ENCODE data around the gene ECT2L. TPM values are rescaled to one million over a fixed set of nuclear protein-coding genes. Genes with fewer than 3 reads are reported as not detected.

The ECT2L gene
- total and polyA plus RNA-seq, 2 donors (not counting 3 experiments of a cell fraction or from before 2014, with no cell fraction given), result not detected

GRCh38 chr6:138821519-138821918, 25.6 kb downstream of the ECT2L start:
- ChIA-PET POLR2A (no interaction called here), CTCF (interaction anchor here (0.9 kb wide), 1 partner anchor 288 kb away, joined by 3 read pairs; no protein-coding TSS in a partner anchor)
- Histone ChIP-seq H3K4me2 (ENCODE audit: insufficient read depth, low read length) (no peak overlapping the region), H3K9ac (replicated peaks; ENCODE audit: extremely low read depth, insufficient read depth, low read length) (no peak overlapping the region), H3K9me1 (replicated peaks; ENCODE audit: control insufficient read depth, extremely low read depth, insufficient read depth, low read length) (no peaks in the 10 kb centered on the region), H3K27ac (ENCODE audit: insufficient read depth, low read depth, low read length) (no peak overlapping the region), H3K9me3 (replicated peaks; ENCODE audit: control insufficient read depth, insufficient read depth, low read length) (no peaks in the 10 kb centered on the region), H2AFZ (ENCODE audit: low read depth, low read length) (no peak overlapping the region), H4K20me1 (replicated peaks; ENCODE audit: control insufficient read depth, extremely low read depth, insufficient read depth, low read length) (no peaks in the 10 kb centered on the region), H3K36me3 (ENCODE audit: control insufficient read depth in 2 of 2, extremely low read depth in 1 of 2, insufficient read depth in 2 of 2, low read length in 2 of 2) (no peaks in the 10 kb centered on the region), H3K4me3 (replicated peaks in 1 of 3; ENCODE audit: insufficient read depth in 1 of 3, low read depth in 1 of 3, low read length in 3 of 3) (no peak overlapping the region), H3K79me2 (ENCODE audit: control insufficient read depth, insufficient read depth, low read length) (no peaks in the 10 kb centered on the region), H3K27me3 (ENCODE audit: control insufficient read depth in 2 of 2, insufficient read depth in 2 of 2, low read length in 2 of 2) (no peaks in the 10 kb centered on the region), H3K4me1 (ENCODE audit: control insufficient read depth, extremely low read depth, insufficient read depth, low read length) (peaks cover 15% of the 10 kb centered on the region)
- intact Hi-C loops (cut with micrococcal nuclease), result no loop called here
- dilution Hi-C loops (cut with MboI; ENCODE audit: extremely low pct_ligation_motif_present, low sequenced_read_pairs), result no loop called here
- DNase-seq (ENCODE audit: low read depth, low spot score), result no peak
- no TSS peak for BruUV-seq (replicated peaks)
- FAIRE-seq, result no peak
- no peak for TF ChIP-seq CTCF (IDR thresholded peaks at IDR 0.05; ENCODE audit: extremely low read depth in 1 of 2, insufficient read depth in 1 of 2, low read depth in 1 of 2, low read length in 2 of 2)

- no TSS peak for BruUV-seq (replicated peaks)
- Histone ChIP-seq H3K9ac (replicated peaks; ENCODE audit: extremely low read depth, insufficient read depth, low read length) (no peak overlapping the region), H3K9me3 (replicated peaks; ENCODE audit: control insufficient read depth, insufficient read depth, low read length) (no peaks in the 10 kb centered on the region), H4K20me1 (replicated peaks; ENCODE audit: control insufficient read depth, extremely low read depth, insufficient read depth, low read length) (no peaks in the 10 kb centered on the region), H3K27me3 (ENCODE audit: control insufficient read depth in 2 of 2, insufficient read depth in 2 of 2, low read length in 2 of 2) (no peaks in the 10 kb centered on the region), H3K4me3 (replicated peaks in 1 of 3; ENCODE audit: insufficient read depth in 1 of 3, low read depth in 1 of 3, low read length in 3 of 3) (no peak overlapping the region), H3K36me3 (ENCODE audit: control insufficient read depth in 2 of 2, extremely low read depth in 1 of 2, insufficient read depth in 2 of 2, low read length in 2 of 2) (no peaks in the 10 kb centered on the region), H3K27ac (ENCODE audit: insufficient read depth, low read depth, low read length) (no peak overlapping the region), H3K9me1 (replicated peaks; ENCODE audit: control insufficient read depth, extremely low read depth, insufficient read depth, low read length) (no peaks in the 10 kb centered on the region), H3K79me2 (ENCODE audit: control insufficient read depth, insufficient read depth, low read length) (no peaks in the 10 kb centered on the region), H3K4me2 (ENCODE audit: insufficient read depth, low read length) (no peak overlapping the region), H2AFZ (ENCODE audit: low read depth, low read length) (peak overlapping the region; percentile 58), H3K4me1 (ENCODE audit: control insufficient read depth, extremely low read depth, insufficient read depth, low read length) (no peaks in the 10 kb centered on the region)
- intact Hi-C loops (cut with micrococcal nuclease) (no loop called here), dilution Hi-C loops (cut with MboI; ENCODE audit: extremely low pct_ligation_motif_present, low sequenced_read_pairs) (no loop called here)
- no peak for TF ChIP-seq CTCF (IDR thresholded peaks at IDR 0.05; ENCODE audit: extremely low read depth in 1 of 2, insufficient read depth in 1 of 2, low read depth in 1 of 2, low read length in 2 of 2)
- no peak for TF ChIP-seq JUN (IDR thresholded peaks at IDR 0.05; ENCODE audit: borderline replicate concordance, insufficient read depth, insufficient read length, low read depth)
- TF ChIP-seq GATA2 (IDR thresholded peaks at IDR 0.05; ENCODE audit: insufficient read depth, insufficient read length, low read depth, low read length), result no peak
- TF ChIP-seq MAX (IDR thresholded peaks at IDR 0.05; ENCODE audit: insufficient read depth, insufficient read length), result no peak
- TF ChIP-seq EZH2 (IDR thresholded peaks at IDR 0.05; ENCODE audit: borderline replicate concordance, low read depth, low read length, severe bottlenecking), result no peak
- TF ChIP-seq FOS (IDR thresholded peaks at IDR 0.05; ENCODE audit: borderline replicate concordance, insufficient read depth, low read length), result no peak
- TF ChIP-seq POLR2AphosphoS5 (IDR thresholded peaks at IDR 0.05; ENCODE audit: insufficient read depth, low read depth, low read length), result no peak
- TF ChIP-seq MYC (IDR thresholded peaks at IDR 0.05; ENCODE audit: low read depth, low read length), result no peak
- CTCF ChIA-PET, result no interaction called here
- DNase-seq (ENCODE audit: low read depth, low spot score), result peak; percentile 34
- POLR2A ChIA-PET, result no interaction called here
- FAIRE-seq, result no peak
These were observed 28.7 kb downstream of the ECT2L start for GRCh38 chr6:138824482-138825144.

All from endothelial cell of umbilical vein (primary cell).